ENCODE results near the gene PRICKLE1. TPM values are rescaled to one million over a fixed set of nuclear protein-coding genes. Genes with fewer than 3 reads are reported as not detected.

The PRICKLE1 gene
- total RNA-seq, 1 donor from 2014 or later: 20.9 TPM

GRCh38 chr12:42557586-42558172 lies 31.9 kb downstream of the PRICKLE1 start:
- Histone ChIP-seq H3K27me3 (ENCODE audit: low read depth) (no peaks in the 10 kb centered on the region), H3K4me3 (peak overlapping the region; percentile 2), H3K9me3 (replicated peaks) (no peaks in the 10 kb centered on the region), H3K4me1 (peaks cover 50% of the 10 kb centered on the region), H3K36me3 (no peaks in the 10 kb centered on the region), H3K27ac (replicated peaks) (peak overlapping the region; percentile 39)
- intact Hi-C loops (cut with micrococcal nuclease): no loop called here
- DNase-seq: no peak
- TF ChIP-seq, protein P1, sequence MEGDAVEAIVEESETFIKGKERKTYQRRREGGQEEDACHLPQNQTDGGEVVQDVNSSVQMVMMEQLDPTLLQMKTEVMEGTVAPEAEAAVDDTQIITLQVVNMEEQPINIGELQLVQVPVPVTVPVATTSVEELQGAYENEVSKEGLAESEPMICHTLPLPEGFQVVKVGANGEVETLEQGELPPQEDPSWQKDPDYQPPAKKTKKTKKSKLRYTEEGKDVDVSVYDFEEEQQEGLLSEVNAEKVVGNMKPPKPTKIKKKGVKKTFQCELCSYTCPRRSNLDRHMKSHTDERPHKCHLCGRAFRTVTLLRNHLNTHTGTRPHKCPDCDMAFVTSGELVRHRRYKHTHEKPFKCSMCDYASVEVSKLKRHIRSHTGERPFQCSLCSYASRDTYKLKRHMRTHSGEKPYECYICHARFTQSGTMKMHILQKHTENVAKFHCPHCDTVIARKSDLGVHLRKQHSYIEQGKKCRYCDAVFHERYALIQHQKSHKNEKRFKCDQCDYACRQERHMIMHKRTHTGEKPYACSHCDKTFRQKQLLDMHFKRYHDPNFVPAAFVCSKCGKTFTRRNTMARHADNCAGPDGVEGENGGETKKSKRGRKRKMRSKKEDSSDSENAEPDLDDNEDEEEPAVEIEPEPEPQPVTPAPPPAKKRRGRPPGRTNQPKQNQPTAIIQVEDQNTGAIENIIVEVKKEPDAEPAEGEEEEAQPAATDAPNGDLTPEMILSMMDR (IDR thresholded peaks at IDR 0.05; ENCODE audit: borderline replicate concordance): no peak

GRCh38 chr12:42556917-42557316 lies 32.6 kb downstream of the PRICKLE1 start:
- intact Hi-C loops (cut with micrococcal nuclease): no loop called here
- Histone ChIP-seq H3K27me3 (ENCODE audit: low read depth) (no peaks in the 10 kb centered on the region), H3K4me3 (no peak overlapping the region), H3K27ac (replicated peaks) (peak overlapping the region; percentile 39), H3K9me3 (replicated peaks) (no peaks in the 10 kb centered on the region), H3K36me3 (no peaks in the 10 kb centered on the region), H3K4me1 (peaks cover 45% of the 10 kb centered on the region)
- TF ChIP-seq, protein P1 (IDR thresholded peaks at IDR 0.05; ENCODE audit: borderline replicate concordance): no peak
- no peak for DNase-seq

DNA sequence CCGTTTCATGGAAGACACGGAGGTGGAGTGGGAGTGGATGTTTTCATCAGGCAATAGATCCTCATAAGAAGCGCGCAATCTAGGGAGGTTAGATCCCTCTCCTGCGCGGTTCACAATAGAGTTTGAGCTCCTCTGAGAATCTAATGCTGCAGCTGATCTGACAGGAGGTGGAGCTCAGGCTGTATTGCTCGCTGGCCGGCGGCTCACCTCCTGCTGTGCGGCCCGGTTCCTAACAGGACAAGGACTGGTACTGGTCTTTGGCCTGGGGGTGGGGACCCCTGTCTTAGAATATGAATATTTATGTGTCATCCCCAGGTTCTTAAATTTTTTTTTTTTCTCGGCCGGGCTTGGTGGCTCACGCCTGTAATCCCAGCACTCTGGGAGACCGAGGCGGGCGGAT lies 36.7 kb downstream of the PRICKLE1 start:
- Histone ChIP-seq H3K9me3 (replicated peaks) (no peaks in the 10 kb centered on the region), H3K4me1 (peaks cover 12% of the 10 kb centered on the region), H3K27me3 (ENCODE audit: low read depth) (no peaks in the 10 kb centered on the region), H3K27ac (replicated peaks) (no peak overlapping the region), H3K4me3 (no peak overlapping the region), H3K36me3 (no peaks in the 10 kb centered on the region)
- TF ChIP-seq, protein P1 (IDR thresholded peaks at IDR 0.05; ENCODE audit: borderline replicate concordance): no peak
- no peak for DNase-seq
- intact Hi-C loops (cut with micrococcal nuclease): no loop called here

GRCh38 chr12:42550800-42551199 lies 38.7 kb downstream of the PRICKLE1 start:
- Histone ChIP-seq H3K4me3 (no peak overlapping the region), H3K27me3 (ENCODE audit: low read depth) (no peaks in the 10 kb centered on the region), H3K36me3 (no peaks in the 10 kb centered on the region), H3K27ac (replicated peaks) (no peak overlapping the region), H3K4me1 (no peaks in the 10 kb centered on the region), H3K9me3 (replicated peaks) (no peaks in the 10 kb centered on the region)
- intact Hi-C loops (cut with micrococcal nuclease): no loop called here
- no peak for DNase-seq
- TF ChIP-seq, protein P1 (IDR thresholded peaks at IDR 0.05; ENCODE audit: borderline replicate concordance): no peak

GRCh38 chr12:42546709-42547108 lies 42.8 kb downstream of the PRICKLE1 start:
- Histone ChIP-seq H3K27ac (replicated peaks) (no peak overlapping the region), H3K27me3 (ENCODE audit: low read depth) (no peaks in the 10 kb centered on the region), H3K4me1 (no peaks in the 10 kb centered on the region), H3K4me3 (no peak overlapping the region), H3K36me3 (no peaks in the 10 kb centered on the region), H3K9me3 (replicated peaks) (no peaks in the 10 kb centered on the region)
- intact Hi-C loops (cut with micrococcal nuclease): no loop called here
- TF ChIP-seq, protein P1 (IDR thresholded peaks at IDR 0.05; ENCODE audit: borderline replicate concordance): no peak
- DNase-seq: no peak

Data from left ventricle myocardium inferior (tissue), 1 donor.